Pancreas (tissue), 10 donors: ENCODE measurements around the gene CPNE2. TPM values are rescaled to one million over a fixed set of nuclear protein-coding genes. Genes with fewer than 3 reads are reported as not detected.

Experiments used
- ATAC-seq, 4 donors: fragments of 200-7000 bp; cut with Tn5 transposase; one replicate each; pipeline versions ENCODE4 v1.8.0 to v1.9.1; 2020; ENCODE audit warnings: mild to moderate bottlenecking in 4 of 4, moderate library complexity in 4 of 4
- DNase-seq, 6 donors: peaks; one replicate each; pipeline ENCODE4 v3.0.0-alpha.2; 2020
- FAIRE-seq: peaks from 2 replicates; lab custom pipeline; 2012; peaks lifted over from hg19 to GRCh38; lab: Jason Lieb, UNC
- H3K27ac ChIP-seq, 4 donors: fragments of 200-600 bp; sonication (generic); 1 replicate in 3 of 4; 2 replicates in 1 of 4; pipeline versions ENCODE4 v1.5.0 to v1.8.0; 2020
- H3K27me3 ChIP-seq, 4 donors: fragments of 200-600 bp; one replicate each; pipeline ENCODE4 v1.8.0; 2021
- H3K36me3 ChIP-seq, 3 donors: fragments of 200-600 bp; sonication (generic) in 1 of 3; one replicate each; pipeline versions ENCODE4 v1.5.0 to v1.8.0; 2020 to 2021
- H3K4me1 ChIP-seq, 3 donors: fragments of 200-600 bp; one replicate each; pipeline ENCODE4 v1.8.0; 2021
- H3K4me3 ChIP-seq, 4 donors: fragments of 200-600 bp; sonication (generic) in 2 of 4; one replicate each; pipeline versions ENCODE4 v1.5.0 to v1.8.0; 2020 to 2021
- H3K9me3 ChIP-seq, 4 donors: fragments of 200-600 bp; one replicate each; pipeline ENCODE4 v1.8.0; 2021
- WGBS, 2 donors: extraction: QIAGEN DNeasy Blood & Tissue Kit; methylation state at CpG; one replicate each; pipeline ENCODE4 v1.1.7; 2013; 5-methylcytosine and 5-hydroxymethylcytosine counted together
- intact Hi-C, 3 donors: fragments of 100-400 bp; cut with DNase I; formaldehyde crosslinking; loops; one replicate each; pipeline versions ENCODE4 v1.11.1 to v1.14.2; 2022
- polyA plus RNA-seq, 2 donors: library from polyadenylated mRNA; stranded (reverse); fragments of 200-250 nt; gene quantifications; one replicate each; pipeline ENCODE4 v1.2.3, GENCODE V29; 2013
- total RNA-seq, 6 donors: library from RNA; stranded (reverse); fragmentation: NEBNext Ultra II Directional in 4 of 6; extraction: Animal tissue kit (Norgen Biotek cat#: 25700) in 4 of 6; gene quantifications; one replicate each; pipeline versions ENCODE4 v1.2.1 to v1.2.4, GENCODE V29; 2021 to 2023
- TF ChIP-seq, protein P1 (sequence below), 4 donors: fragments of 200-600 bp; sonication (generic) in 3 of 4; IDR thresholded peaks; one replicate each; pipeline versions ENCODE4 v1.5.0 to v1.8.0; 2021; ENCODE audit warnings: antibody characterized with exemption in 4 of 4
- donor health status: healthy with polysubstance abuse.
- donor health status: DM: no; HTN: no; CAD: no; lungs with moderate emphysema.
- donor health status: DM: no; HTN: no; CAD: no.
- donor health status: control.
- donor health status: control.
- donor health status: Bipolar disorder and iron deficiency.
- donor health status: DM: yes; HTN: yes; CAD: no.
- donor health status: DM: no; HTN: no; CAD: no.
- donor health status: DM: no; HTN: no; CAD: no.
- donor health status: DM: yes; HTN: yes; CAD: no.

The CPNE2 gene
- total and polyA plus RNA-seq, 8 donors: 3.2 to 17.1 (median 5.6) TPM

- ATAC-seq: no peak
- Histone ChIP-seq H3K4me1 (no peaks in the 10 kb centered on the region), H3K4me3 (no peak overlapping the region), H3K27ac (peak overlapping the region in 1 of 4 donors; percentile 29), H3K27me3 (no peaks in the 10 kb centered on the region), H3K9me3 (no peaks in the 10 kb centered on the region), H3K36me3 (peaks cover 0 to 16% (median 3%) of the 10 kb centered on the region in 3 donors)
- intact Hi-C loops: no loop called here
- TF ChIP-seq, protein P1, sequence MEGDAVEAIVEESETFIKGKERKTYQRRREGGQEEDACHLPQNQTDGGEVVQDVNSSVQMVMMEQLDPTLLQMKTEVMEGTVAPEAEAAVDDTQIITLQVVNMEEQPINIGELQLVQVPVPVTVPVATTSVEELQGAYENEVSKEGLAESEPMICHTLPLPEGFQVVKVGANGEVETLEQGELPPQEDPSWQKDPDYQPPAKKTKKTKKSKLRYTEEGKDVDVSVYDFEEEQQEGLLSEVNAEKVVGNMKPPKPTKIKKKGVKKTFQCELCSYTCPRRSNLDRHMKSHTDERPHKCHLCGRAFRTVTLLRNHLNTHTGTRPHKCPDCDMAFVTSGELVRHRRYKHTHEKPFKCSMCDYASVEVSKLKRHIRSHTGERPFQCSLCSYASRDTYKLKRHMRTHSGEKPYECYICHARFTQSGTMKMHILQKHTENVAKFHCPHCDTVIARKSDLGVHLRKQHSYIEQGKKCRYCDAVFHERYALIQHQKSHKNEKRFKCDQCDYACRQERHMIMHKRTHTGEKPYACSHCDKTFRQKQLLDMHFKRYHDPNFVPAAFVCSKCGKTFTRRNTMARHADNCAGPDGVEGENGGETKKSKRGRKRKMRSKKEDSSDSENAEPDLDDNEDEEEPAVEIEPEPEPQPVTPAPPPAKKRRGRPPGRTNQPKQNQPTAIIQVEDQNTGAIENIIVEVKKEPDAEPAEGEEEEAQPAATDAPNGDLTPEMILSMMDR (IDR thresholded peaks at IDR 0.05): no peak
- DNase-seq: peak in 1 of 6 donors; percentile 10
- WGBS, 2 donors: 92 to 96% methylated on average over 6 of the region's 6 CpGs
- FAIRE-seq: no peak
Measured at GRCh38 chr16:57148481-57148880, 56.1 kb downstream of the CPNE2 start.

GRCh38 chr16:57149391-57149790, 57.0 kb downstream of the CPNE2 start:
- FAIRE-seq (no peak), ATAC-seq (no peak), DNase-seq (no peak)
- H3K27me3 ChIP-seq: no peaks in the 10 kb centered on the region
- TF ChIP-seq, protein P1 (IDR thresholded peaks at IDR 0.05): no peak
- H3K27ac ChIP-seq: no peak overlapping the region
- intact Hi-C loops: no loop called here
- peaks cover 0 to 25% (median 3%) of the 10 kb centered on the region in 3 donors for H3K36me3 ChIP-seq
- H3K4me1 ChIP-seq: no peaks in the 10 kb centered on the region
- no peak overlapping the region for H3K4me3 ChIP-seq
- 94 to 95% methylated on average over 10 of the region's 10 CpGs for WGBS, 2 donors
- H3K9me3 ChIP-seq: no peaks in the 10 kb centered on the region

DNA sequence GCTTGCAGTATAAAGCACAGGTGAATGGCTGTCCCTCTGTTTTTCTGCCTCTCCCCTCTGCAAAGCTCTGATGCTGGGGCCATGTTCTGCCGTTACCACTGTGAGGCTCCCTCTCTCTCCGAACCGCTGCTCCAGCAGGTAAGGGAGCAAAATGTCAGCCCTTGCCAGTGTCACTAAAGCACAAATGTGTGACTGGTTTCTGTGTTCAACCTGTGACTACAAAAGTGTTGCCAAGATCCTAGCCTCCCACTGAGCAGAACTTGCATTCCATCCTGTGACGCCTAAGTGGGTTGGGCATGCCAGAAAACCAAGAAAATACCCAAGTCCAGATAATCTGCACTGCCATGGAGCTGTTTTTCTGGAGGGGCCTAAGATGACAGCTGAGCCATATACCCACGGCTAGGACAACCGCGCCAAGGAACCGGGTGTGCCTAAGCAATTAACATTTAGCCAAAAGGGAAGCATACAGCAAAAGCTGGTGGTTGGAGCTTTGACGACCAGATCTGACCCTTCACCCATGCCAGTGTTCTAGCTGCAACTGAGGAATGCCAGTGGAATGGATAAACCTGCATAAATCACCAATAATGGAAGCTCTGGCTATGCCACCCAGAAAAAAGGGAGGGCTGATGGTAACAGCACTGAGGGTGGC, 58.4 kb downstream of the CPNE2 start:
- DNase-seq (peak in 1 of 6 donors; percentile 13), ATAC-seq (peak; percentile 11 to 63 (median 52)), FAIRE-seq (no peak)
- Histone ChIP-seq H3K4me1 (no peaks in the 10 kb centered on the region), H3K4me3 (no peak overlapping the region), H3K27ac (peak overlapping the region in 3 of 4 donors; percentile 1 to 36 (median 22)), H3K36me3 (peaks cover 0 to 26% (median 3%) of the 10 kb centered on the region in 3 donors), H3K27me3 (no peaks in the 10 kb centered on the region), H3K9me3 (no peaks in the 10 kb centered on the region)
- intact Hi-C loops: no loop called here
- WGBS, 2 donors: 71 to 77% methylated on average over 9 of the region's 9 CpGs
- TF ChIP-seq, protein P1 (IDR thresholded peaks at IDR 0.05): no peak

GRCh38 chr16:57151369-57151768, 59.0 kb downstream of the CPNE2 start:
- no peak for FAIRE-seq
- no peak for ATAC-seq
- Histone ChIP-seq H3K27ac (peak overlapping the region in 1 of 4 donors; percentile 22), H3K27me3 (no peaks in the 10 kb centered on the region), H3K36me3 (peaks cover 0 to 26% (median 3%) of the 10 kb centered on the region in 3 donors), H3K4me3 (no peak overlapping the region), H3K9me3 (no peaks in the 10 kb centered on the region), H3K4me1 (no peaks in the 10 kb centered on the region)
- 87 to 97% methylated on average over 2 of the region's 2 CpGs for WGBS, 2 donors
- intact Hi-C loops: no loop called here
- DNase-seq: no peak
- TF ChIP-seq, protein P1 (IDR thresholded peaks at IDR 0.05): no peak
